DMS53 (cell line): ENCODE data around the gene KCNMA1.

Source experiments
- DNase-seq: peaks from one replicate; lab custom pipeline; 2025; lab: John Stamatoyannopoulos, UW

The KCNMA1 gene

DNA sequence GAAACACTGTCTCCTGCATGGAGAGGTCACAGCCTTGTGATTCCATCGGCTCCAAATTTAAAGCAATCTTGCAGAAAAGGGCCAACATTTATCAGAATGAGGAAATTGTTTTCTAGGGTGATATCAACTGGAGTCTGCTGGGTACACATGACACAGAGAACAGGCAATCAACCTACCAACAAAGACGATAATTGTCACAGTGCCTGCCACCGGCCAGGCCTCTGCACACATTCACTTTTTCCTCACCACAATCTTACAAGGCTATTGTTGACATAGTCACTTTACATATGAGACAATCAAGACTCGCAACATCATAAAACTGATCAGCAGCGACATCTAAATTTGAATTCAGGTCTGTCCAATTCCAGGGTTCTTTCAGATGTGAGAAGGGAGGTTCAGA, 189.4 kb downstream of the KCNMA1 start:
- DNase-seq: no peak

DNA sequence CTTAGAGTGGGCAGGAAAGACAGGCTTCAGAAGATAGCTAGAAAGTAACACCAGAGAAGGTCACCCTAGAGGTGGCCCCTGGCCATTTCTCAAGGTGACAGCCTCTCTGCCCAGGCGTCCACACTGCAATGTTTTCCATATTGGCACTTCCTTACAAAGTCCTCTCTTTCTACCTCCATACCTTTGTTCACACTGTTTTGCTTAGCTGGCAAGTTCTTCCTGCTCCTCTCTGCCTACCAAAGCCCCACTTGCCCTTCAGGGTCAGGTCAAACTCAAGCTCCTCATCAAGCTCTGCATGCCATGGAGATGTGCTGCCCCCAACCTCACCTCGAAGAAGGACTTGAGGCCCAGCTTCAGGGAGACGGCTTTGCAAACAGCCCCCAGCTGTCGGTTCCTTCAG, 190.9 kb downstream of the KCNMA1 start:
- DNase-seq: no peak

DNA sequence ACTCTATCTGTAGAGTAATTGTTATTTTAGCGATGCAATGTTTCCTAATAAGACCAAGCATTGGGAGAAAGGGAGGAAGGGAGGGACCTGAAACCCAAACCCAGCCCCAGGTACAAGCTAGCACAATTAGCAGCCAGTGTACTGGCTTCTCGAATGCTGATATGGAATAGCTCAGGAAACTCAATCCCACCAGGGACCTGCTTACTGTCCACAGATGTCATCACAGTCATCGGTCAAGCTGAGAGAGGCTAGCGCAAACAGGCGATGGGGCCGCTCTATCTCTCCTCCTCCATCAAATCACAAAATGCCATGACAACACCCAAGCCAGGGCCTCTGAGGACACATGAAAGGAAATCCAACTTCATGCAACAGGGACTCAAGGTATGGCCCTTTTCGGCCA, 192.1 kb downstream of the KCNMA1 start:
- no peak for DNase-seq

DNA sequence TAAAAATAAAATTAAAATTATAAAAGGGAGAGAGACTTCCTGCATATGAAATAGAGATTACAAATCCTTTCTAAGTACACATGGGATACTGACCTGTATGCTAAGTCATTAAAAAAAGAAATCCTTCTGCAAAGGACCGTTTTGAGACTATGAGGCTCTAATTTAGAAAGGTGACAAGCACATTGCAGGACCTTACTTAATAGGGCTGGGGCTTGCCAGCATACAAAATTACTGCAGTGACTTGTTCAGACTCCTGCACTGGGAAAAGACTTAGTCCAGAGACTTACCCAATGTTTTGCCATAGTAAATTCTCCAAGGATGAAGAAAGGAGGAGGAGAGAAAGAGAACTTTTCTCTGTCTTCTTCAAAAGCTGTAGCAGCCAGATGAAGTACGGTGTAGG, 193.6 kb downstream of the KCNMA1 start:
- no peak for DNase-seq

DNA sequence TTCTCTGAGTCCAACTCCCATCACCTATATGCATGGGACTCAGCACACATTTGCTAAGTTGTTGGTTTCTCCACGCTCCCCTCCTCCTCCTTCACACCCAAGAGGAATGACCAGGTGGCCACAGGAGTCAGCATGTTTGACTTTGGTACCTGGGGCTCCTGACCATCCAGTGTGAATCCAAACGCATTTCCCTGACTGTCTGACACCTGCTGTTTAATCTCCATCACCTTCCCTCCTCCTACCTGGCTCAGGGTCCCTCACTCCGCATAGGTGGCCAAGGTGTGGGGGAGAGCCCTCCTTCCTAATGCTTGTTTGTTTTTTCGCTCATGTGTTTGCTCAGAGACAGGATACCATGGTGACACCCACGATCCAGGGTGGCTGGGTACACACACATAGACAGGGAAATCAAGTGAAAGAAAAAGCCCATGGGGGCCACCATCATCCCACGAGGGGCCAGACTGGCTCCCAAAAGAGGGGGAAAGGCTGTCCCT, 194.9 kb downstream of the KCNMA1 start:
- DNase-seq: peak; percentile 95

DNA sequence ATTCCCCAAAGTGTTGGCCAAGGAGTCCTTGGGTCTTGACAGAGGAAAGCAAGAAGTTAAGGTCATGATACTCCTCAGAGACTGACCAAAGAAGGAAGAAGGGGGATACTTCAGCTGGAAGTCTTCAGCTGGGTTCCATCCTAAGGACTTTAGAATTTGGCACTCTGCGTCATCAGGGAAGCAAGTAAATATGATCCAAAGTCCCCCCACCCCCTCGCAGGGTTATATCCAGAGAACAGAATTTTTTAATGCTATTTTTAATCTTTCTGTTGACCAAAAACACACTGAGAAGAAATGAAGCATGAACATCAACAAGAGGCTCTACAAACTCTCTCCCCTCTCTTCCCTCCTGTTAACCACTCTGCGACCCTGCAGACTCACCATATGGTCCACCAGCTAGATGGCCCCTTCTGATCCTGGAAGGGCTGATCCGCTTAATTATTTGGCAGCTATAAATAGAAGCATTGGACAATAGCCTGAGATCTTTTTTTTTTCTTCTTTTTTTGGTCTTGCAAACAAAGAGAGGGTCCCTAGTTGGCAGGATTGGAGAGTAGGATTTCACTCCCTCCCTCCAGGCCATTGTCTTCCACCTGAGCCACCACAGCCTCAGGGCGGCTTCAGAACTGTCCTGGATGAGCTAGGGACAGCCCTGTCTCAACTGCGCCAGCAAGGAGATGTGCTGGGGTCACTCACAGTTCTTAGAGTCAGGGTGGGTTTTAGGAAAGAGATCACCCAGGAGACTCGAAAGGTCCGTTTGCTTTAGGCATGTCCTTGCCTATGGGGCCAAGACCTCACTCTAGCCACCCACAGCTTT, 196.0 kb downstream of the KCNMA1 start:
- peak; percentile 26 for DNase-seq

DNA sequence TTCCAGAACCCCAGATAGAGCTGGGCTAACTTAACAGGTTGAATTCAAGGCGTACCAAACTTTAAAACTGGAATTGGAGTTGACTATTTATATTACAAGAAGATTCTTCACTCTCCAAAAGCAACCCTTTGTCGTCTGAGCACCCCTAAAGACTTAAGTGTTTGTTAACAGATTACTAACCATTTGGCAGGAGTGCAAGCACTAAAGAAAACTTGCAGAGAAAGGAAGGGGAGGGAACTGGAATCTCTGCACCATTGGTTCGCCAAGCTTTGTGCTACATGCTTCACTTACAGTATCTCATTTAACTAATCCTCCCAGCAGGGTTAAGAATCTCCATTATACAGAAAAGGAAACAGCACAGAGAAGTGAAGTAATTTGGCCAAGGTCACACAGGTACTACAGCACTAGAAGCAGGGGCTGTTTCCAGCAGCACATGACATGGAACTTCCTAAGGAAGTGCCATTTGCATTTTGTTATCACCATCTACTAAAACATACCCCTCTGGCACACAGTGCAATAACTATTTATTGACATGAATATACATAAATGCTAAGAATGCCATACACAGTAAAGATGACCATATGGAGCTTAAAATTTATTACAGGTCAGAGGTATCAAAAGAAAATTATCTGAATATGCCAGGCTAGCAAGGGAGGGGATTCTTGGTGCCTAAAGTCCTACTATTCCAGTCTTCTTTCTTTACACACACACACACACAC, 201.2 kb downstream of the KCNMA1 start:
- DNase-seq: no peak

DNA sequence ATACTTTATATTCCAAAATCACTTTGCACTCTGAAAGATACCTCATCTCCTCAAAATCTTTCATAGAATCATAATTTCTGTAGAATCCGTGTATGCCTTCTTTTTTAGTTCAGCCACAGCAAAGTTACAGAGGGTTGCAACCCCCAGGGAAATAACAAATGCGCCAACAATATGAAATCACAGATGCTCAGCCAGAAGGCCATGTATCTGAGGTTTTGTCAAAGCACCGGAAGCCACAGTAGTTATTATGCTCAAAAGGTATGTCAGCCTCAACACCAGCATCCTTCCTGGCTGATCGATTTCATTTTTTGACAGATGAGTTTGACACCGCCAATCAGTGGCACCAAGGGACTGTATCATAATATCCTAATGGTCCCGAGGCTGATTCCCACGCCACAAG, 204.1 kb downstream of the KCNMA1 start:
- DNase-seq: no peak

DNA sequence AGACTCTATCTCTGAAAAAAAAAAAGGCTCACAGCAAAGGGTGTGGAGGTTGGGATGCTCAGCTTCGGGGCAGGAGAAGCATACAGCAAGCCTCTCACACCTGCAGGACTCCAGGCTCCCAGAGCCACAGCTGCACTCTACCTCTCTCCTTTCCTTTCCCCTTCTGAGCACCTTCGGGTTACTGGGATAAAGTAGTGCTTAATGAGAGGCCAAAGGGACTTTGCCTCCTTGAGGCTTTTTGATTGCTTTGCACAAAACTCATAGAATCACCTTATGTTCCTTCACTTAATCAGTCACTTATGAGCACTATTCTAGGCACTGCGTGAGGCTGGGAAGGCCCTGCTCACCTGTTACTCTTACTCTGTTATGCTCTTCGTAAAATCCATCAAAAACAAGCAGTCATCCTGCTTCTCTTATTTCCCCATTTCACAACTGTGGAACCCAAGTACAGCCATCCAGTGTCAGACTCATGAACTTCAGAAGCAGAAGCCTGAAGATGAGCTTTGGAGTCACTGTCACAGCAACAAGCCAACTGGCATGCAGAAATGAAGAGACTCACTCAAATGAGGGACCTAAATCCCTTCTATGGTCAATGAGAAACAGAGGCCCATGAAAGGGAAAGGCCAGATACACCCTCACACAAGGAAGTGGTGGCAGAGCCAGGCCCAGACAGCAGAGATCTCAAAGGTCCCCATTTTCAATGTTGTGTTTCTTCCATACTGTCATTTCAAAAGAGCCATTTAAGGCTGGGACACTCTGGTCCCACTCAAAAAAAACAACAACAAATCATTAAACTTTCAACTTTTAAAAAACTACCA, 205.4 kb downstream of the KCNMA1 start:
- DNase-seq: no peak

DNA sequence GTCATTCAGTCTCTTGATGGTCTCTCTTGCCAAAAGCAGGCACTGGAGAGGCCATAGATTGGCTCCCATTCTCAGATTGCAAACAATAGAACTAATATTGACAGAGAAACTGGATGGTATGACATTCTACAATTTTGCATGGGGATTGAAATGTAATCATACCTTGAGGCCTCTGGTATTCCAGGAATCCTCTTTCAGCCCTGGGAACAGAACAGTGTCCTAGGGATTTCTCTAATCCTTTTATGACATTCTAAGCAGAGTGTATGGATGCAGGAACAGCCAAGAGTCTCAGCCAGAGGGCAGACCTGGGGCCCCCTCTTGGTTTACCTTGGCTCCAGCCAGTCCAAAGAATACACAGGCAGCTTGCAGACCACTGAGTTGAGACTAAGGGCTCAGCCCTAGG, 206.4 kb downstream of the KCNMA1 start:
- peak; percentile 46 for DNase-seq

DNA sequence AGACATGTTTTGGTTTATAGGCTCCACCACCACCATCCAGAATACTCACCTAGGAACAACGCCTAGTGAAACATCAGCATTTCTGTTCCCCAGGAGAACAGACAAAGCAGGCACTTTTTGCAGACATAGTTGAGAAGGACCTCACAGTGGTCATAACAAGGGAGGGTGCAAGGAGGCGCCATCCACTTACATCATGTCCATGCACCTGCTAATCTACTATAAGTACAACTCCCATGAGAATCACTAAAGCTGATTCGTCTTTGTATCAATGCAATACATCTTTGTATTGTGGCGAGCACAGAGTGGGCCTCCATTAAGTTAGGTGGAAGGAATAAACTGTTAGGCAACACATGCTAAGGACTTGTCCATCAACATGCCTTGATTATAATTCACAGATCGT, 207.1 kb downstream of the KCNMA1 start:
- DNase-seq: no peak

DNA sequence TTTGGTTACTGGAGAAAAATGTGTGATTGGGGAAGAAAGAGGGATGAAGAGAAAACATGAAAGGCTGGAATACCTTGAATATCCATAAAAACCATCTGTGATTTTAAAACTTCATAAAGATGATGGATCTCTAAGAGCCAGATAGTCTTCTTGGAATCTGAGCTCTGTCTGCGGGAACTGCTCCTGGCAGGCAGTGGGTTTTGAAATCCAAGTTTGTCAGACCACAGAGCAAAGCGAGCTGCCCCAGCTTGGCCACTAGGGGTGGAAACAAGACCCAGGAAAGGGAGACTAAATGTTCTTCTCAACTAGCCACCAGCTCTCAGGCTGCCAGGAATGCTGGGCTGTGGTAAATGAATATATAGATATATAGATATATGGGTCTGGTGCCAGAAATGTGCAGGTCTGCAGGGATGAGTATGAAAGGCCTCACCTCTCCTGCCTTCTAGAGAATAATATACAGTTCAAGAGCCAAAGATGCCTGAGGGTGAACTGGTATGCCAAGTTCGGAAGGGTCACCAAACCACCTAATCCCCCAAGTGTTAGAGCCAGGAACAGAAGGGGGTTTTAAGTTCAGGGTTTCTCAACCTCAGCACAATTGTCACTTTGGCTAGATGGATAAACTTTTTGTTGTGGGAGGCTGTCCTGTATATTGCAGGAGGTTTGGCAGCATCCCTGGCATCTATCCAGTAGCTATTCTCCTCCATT, 208.8 kb downstream of the KCNMA1 start:
- DNase-seq: peak; percentile 66

DNA sequence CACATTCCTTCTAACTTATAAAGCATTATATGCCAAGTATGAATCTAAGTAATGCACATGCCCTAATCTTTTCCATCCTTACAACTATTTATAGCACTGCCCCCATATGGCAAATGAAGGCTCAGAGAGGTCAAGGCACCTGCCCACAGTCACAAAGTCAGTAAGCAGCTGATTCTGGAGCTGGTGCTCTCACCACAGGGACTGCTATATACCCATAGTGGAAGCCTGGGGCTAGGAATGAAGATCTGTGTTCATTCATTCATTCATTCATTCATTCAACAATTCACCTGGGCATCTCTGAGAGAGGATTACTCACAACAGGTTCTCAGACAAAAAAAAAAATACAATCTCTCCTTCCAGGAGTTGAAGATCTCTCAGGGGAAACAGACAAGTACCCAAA, 213.4 kb downstream of the KCNMA1 start:
- no peak for DNase-seq

DNA sequence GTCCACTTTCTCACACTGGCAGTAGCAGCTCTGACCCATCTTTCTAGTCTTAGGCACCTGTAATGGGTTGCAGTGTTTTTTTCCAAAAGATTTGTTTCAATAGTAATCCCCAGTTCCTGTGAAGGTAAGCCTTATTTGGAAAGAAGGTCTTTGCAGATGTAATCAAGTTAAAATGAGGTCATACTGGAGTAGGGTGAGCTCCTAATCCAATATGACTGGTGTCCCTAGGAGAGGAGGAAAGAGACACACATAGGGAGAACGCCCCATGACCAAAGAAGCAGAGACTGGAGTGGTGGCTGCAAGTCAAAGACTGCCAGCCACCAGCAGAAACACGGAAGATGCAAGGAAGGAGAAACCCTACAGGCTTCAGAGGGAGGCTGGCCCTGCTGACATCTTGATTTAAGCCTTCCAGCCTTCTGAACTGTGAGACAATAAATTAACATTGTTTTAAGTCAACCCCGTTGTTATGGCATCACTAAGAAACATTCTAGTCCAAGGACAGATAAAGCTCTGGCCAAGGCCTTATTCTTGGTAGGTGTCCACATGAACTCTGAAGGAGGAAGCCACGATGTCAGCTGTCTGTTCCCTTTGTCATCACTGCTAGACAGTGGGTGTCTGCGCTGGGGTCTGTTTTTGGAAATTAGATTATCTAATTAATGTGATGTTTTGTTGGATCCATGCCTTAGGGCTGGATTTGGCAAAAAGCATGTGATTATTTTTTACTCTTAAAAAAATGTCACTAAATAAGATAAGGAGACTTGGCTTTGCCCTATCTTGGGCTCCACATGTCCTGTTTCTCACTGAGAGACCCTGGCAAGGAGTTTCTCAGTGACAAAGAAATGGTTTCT, 214.9 kb downstream of the KCNMA1 start:
- DNase-seq: no peak

DNA sequence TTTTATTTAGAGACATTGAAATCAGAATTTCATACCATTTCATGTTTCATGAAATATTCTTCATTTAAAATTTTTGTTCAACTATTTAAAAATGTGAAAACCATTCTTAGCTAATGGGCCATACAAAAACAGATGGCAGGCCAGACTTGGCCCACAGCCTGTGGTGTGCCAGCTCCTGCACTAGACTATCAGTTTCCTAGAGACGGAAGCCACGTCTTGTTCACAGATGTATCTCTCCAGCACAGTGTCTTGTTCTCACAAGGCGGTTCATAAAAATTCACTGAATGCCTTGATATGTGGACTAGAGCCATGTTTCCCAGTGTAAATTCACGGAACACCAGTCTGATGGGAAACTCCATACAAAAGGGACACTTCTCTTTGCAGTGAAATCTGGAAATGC, 216.0 kb downstream of the KCNMA1 start:
- DNase-seq: no peak

DNA sequence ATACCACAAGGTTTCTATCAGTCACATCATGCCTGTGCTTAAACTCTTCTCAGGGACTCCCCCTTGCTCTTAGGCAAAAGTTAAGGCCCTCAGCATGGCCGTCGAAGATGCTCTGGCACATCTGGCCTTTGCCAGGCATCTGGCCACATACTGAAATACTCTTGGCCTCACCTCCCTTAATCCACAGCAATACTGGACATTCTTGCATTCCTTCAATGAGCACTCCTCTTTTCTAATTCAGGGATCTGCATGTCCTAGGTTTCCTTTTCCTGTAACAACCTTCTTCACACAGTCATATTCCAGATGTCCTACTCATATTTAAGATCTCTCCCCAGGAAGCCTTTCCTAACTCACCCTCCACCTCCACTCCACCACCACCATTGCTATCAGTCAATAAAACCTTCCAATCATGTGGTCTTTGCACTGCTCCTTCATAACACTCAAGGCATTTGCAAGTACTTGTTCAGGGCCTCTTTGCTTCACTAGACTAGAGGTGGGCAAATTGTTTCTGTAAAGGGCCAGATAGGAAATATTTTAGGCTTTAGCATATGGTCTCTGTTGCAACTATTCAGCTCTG, 216.6 kb downstream of the KCNMA1 start:
- no peak for DNase-seq

DNA sequence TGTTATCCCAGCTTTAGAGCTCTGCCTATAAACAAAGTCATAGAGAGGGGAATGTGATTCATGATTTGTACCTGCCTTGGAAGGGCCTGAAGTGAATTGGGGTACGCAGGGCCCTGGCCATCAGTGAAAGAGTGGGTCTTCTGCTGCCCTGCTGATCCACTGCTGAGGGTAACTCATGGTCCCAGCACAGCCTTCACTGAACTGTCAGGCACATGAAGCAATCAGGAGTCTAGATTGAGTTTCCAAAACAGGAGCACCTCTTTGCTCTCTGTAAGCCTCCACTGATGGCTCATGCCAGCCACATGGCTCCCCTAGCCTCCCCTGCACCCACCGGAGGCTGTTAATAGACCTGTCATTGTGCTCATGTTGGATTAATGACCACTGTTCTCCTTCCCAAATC, 217.6 kb downstream of the KCNMA1 start:
- no peak for DNase-seq

DNA sequence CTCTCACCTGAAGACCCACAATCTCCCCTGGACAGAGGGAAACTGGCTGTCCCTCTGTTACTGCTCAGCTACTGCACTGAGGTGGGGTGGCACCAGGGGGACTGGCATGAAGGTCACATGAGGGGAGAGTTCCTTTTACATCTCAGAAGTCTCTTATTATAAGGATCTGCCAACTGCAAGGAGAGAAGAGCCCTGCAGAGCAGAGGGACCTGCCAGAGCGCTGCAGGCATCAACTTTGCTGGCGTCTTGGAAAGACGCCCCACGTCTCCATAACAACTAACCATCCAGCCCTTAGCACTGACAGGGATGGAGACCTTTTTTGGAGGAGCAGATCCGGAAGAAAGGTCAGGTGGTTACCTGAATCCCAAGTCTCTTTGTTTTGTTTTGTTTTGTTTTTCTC, 218.6 kb downstream of the KCNMA1 start:
- DNase-seq: no peak

DNA sequence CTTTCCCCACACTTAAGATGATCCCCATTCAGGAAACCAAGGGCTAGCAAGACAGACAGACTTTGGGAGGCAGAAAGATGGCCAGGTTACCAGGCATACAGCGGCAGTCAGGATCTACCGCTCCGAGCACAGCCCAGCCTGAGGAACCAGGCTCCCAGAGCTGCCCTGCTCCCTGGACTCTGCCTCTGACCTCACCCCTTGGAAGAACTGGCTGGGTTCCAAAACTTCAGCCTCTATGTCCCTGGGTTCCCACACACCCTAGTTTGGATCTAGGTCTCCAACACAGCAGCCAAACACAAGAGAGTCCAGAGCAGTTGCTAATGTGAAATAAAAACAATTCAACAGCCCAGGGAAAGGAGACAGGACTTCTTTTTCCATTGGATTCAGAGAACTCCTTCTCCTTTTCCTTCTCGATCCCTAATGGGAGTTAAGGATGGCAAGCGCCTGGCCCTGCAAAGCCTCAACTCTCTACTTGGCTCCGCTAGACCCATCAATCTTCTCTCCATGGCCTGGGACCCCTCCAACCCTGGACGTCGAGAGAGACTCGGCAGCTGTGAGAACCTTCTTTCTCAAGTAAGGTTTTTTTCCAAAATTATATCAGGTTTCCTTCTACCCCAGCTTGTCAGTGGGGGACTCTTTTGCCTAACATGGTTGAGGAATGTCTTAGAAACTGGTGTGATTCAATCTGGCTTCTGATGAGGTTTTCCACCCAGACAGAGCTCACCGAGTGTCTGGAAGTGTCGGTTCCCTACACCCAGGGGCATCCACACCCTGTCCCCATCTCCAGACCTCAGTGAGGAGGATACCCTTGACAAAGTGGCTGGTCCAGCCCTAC, 219.6 kb downstream of the KCNMA1 start:
- DNase-seq: peak; percentile 20

DNA sequence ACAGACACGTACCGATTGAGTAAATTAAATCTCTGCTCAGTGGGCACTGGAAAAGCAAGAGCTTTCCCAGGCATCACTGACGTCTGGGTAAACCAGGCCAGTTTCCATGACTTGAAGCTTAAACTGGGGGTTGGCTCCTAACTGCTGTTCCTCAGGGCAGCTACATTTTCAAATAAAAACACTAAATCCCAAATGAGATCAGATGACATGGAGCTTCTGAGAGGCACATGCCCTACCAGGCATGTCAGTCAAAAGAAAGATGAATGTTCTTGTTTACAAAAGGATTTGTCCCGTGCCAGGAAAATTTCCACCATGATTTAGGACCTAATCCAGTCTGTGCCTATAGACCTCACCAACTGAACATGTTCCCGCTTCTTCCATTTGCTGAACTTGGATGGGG, 220.2 kb downstream of the KCNMA1 start:
- peak; percentile 44 for DNase-seq
